A549 treated with AZD9567 at 1 μM for 4 hours (cell line): ENCODE measurements around the gene ATG7. TPM values are rescaled to one million over a fixed set of nuclear protein-coding genes. Genes with fewer than 3 reads are reported as not detected.

Source experiments
- total RNA-seq: library from RNA; stranded (reverse); fragments of 200-300 nt; extraction: Qiagen RNA extraction; gene quantifications from 5 replicates; pipeline ENCODE4 v1.2.3, GENCODE V29; 2022; ENCODE audit not compliant: insufficient read depth

The ATG7 gene
- 14.8 to 19.5 TPM (median 15.1 TPM) in 5 replicates for total RNA-seq

GRCh38 chr3:11271986-11272904 lies at the start of gene ATG7:
Gene ATG7, plus strand, starts transcription at chr3:11272397. Its CDS starts 26,299 bp downstream, at chr3:11298696.

Other genes with a start within 250 kb of the ATG7 start
- 3.7 to 6.7 TPM (median 6.1 TPM) in 5 replicates for gene HRH1, start 117.9 kb upstream of the ATG7 start, total RNA-seq